K562 (cell line): ENCODE data around the gene PRKAA1. TPM values are rescaled to one million over a fixed set of nuclear protein-coding genes. Genes with fewer than 3 reads are reported as not detected.

Source experiments
- ATAC-seq: fragments of 200-7000 bp; cut with Tn5 transposase; 3 replicates; pipeline ENCODE4 v1.9.1; 2020; ENCODE audit warnings: moderate library complexity
- BruUV-seq: library from RNA; stranded (reverse); fragments of 400-500 nt; replicated peaks from 2 replicates; lab custom pipeline; 2021; lab: Mats Ljungman, UMichigan
- CTCF ChIA-PET: fragments of 300-600 bp; formaldehyde crosslinking; extraction: SDS; loops from one replicate; lab custom pipeline; 2021; ENCODE audit warnings: low intra/inter-chr PET ratio; lab: Yijun Ruan, JAX
- POLR2A ChIA-PET: fragments of 300-600, 350-650 bp; sonication (Branson Sonifier 250); formaldehyde crosslinking; extraction: SDS; loops from one replicate; lab custom pipeline; 2021; ENCODE audit warnings: antibody characterized with exemption, inconsistent platforms; lab: Yijun Ruan, JAX
- DNase-seq, 4 experiments: peaks; one replicate each; pipeline versions ENCODE4 v3.0.0 to v3.0.0-alpha.2; 2011 to 2018; ENCODE audit warnings: low spot score in 3 of 4, mixed read lengths in 3 of 4; ENCODE audit errors: extremely low read depth in 1 of 4
- FAIRE-seq: peaks from 2 replicates; lab custom pipeline; 2011; peaks lifted over from hg19 to GRCh38; lab: Jason Lieb, UNC
- H2AFZ ChIP-seq: 2 replicates; pipeline ENCODE4 v1.6.0; 2011; ENCODE audit warnings: low read depth, low read length, control low read depth, inconsistent platforms
- H3K27ac ChIP-seq: fragments of 200-600 bp; 3 replicates; pipeline ENCODE4 v1.8.0; 2011; ENCODE audit warnings: low read depth, mild to moderate bottlenecking, control low read depth, inconsistent platforms, low read length, moderate library complexity, mixed read lengths; ENCODE audit errors: extremely low read depth
- H3K27me3 ChIP-seq, 2 experiments: fragments of 300-600 bp in 1 of 2; 2 replicates in 1 of 2; 3 replicates in 1 of 2; pipeline versions ENCODE4 v1.6.0 to v1.8.0; 2011; ENCODE audit warnings: inconsistent platforms in 2 of 2, low read length in 2 of 2, mild to moderate bottlenecking in 1 of 2, mixed read lengths in 1 of 2, moderate library complexity in 1 of 2; ENCODE audit not compliant: control insufficient read depth in 2 of 2, insufficient read depth in 2 of 2
- H3K36me3 ChIP-seq: fragments of 300-600 bp; 3 replicates; pipeline ENCODE4 v1.8.0; 2011; ENCODE audit warnings: mild to moderate bottlenecking, low read length, inconsistent platforms; ENCODE audit not compliant: control insufficient read depth, insufficient read depth
- H3K4me1 ChIP-seq, 2 experiments: fragments of 200-600 bp in 1 of 2; replicated peaks in 1 of 2; 2 replicates in 1 of 2; 3 replicates in 1 of 2; pipeline versions ENCODE4 v1.5.1 to v1.8.0; 2011; ENCODE audit warnings: inconsistent platforms in 2 of 2, low read length in 2 of 2, mild to moderate bottlenecking in 1 of 2, mixed read lengths in 1 of 2, moderate library complexity in 1 of 2; ENCODE audit not compliant: control insufficient read depth in 2 of 2, insufficient read depth in 2 of 2
- H3K4me2 ChIP-seq: 2 replicates; pipeline ENCODE4 v1.6.1; 2011; ENCODE audit warnings: low read length, control low read depth, inconsistent platforms, mixed read lengths; ENCODE audit not compliant: insufficient read depth
- H3K4me3 ChIP-seq: fragments of 200-600 bp; sonication (generic), shearing (Covaris generic); 2 replicates; pipeline ENCODE4 v1.5.1; 2016; ENCODE audit warnings: control low read depth, inconsistent platforms
- H3K79me2 ChIP-seq: fragments of 200-600 bp; 3 replicates; pipeline ENCODE4 v1.8.0; 2011; ENCODE audit warnings: low read length, inconsistent platforms; ENCODE audit not compliant: control insufficient read depth, insufficient read depth
- H3K9ac ChIP-seq, 2 experiments: 2 replicates each; pipeline versions ENCODE4 v1.6.0 to v1.6.1; 2011; ENCODE audit warnings: low read depth in 2 of 2, low read length in 2 of 2, control low read depth in 1 of 2, inconsistent platforms in 1 of 2, mild to moderate bottlenecking in 1 of 2, mixed read lengths in 1 of 2; ENCODE audit not compliant: insufficient read depth in 1 of 2
- H3K9me1 ChIP-seq: one replicate; pipeline ENCODE4 v1.6.0; 2011; ENCODE audit warnings: inconsistent platforms, mild to moderate bottlenecking, low read length, moderate library complexity; ENCODE audit not compliant: control insufficient read depth, insufficient read depth
- H3K9me3 ChIP-seq: replicated peaks from 2 replicates; pipeline ENCODE4 v1.5.1; 2011; ENCODE audit warnings: low read depth, low read length, inconsistent platforms; ENCODE audit not compliant: control insufficient read depth, insufficient read depth
- H4K20me1 ChIP-seq: replicated peaks from 2 replicates; pipeline ENCODE4 v1.6.1; 2011; ENCODE audit warnings: low read length, inconsistent platforms, mixed read lengths; ENCODE audit not compliant: control insufficient read depth, insufficient read depth
- ATF1 ChIP-seq, 2 experiments: fragments of 450-650 bp in 1 of 2; IDR thresholded peaks; 2 replicates each; pipeline ENCODE4 v1.6.1; 2016; ENCODE audit warnings: missing compliant biosample characterization in 1 of 2, missing genetic modification characterization in 1 of 2
- COPS2 ChIP-seq: fragments of 450-650 bp; conservative IDR thresholded peaks from 2 replicates; pipeline ENCODE4 v1.6.1; 2016; ENCODE audit warnings: mild to moderate bottlenecking, moderate library complexity
- ELF2 ChIP-seq: fragments of 250-450 bp; sonication (Bioruptor Pico); IDR thresholded peaks from 2 replicates; pipeline ENCODE4 v1.5.0; 2021; ENCODE audit warnings: mild to moderate bottlenecking
- ERF ChIP-seq: fragments of 450-650 bp; formaldehyde crosslinking; IDR thresholded peaks from 2 replicates; pipeline ENCODE4 v1.4.0; 2020; ENCODE audit warnings: mild to moderate bottlenecking, mixed read lengths
- FIP1L1 ChIP-seq: fragments of 200-400 bp; formaldehyde crosslinking; IDR thresholded peaks from 2 replicates; pipeline ENCODE4 v1.6.1; 2018; ENCODE audit warnings: mild to moderate bottlenecking, low read depth, low read length; ENCODE audit not compliant: poor library complexity, severe bottlenecking
- ILF3 ChIP-seq: fragments of 450-650 bp; IDR thresholded peaks from 2 replicates; pipeline ENCODE4 v1.6.1; 2018; ENCODE audit warnings: antibody characterized with exemption, mild to moderate bottlenecking, moderate library complexity, borderline replicate concordance
- JUNB ChIP-seq: fragments of 450-650 bp; formaldehyde crosslinking; conservative IDR thresholded peaks from 2 replicates; pipeline ENCODE4 v1.4.0; 2020; ENCODE audit warnings: mild to moderate bottlenecking
- KHSRP ChIP-seq: fragments of 450-650 bp; IDR thresholded peaks from 2 replicates; pipeline ENCODE4 v1.6.1; 2017
- LCOR ChIP-seq: sonication (generic); formaldehyde crosslinking; IDR thresholded peaks from 2 replicates; pipeline ENCODE4 v1.8.0; 2022; ENCODE audit warnings: mild to moderate bottlenecking, missing genetic modification reagents
- MAZ ChIP-seq, 2 experiments: fragments of 450-650 bp in 1 of 2; sonication (generic) in 1 of 2; formaldehyde crosslinking; IDR thresholded peaks in 1 of 2; conservative IDR thresholded peaks in 1 of 2; 2 replicates each; pipeline versions ENCODE4 v1.4.0 to v1.5.0; 2020; ENCODE audit warnings: mild to moderate bottlenecking in 1 of 2, missing genetic modification reagents in 1 of 2
- PML ChIP-seq: IDR thresholded peaks from 2 replicates; pipeline ENCODE4 v1.6.1; 2012; ENCODE audit warnings: low read length, inconsistent platforms
- POLR2A ChIP-seq: fragments of 450-650 bp; conservative IDR thresholded peaks from 2 replicates; pipeline ENCODE4 v1.6.1; 2016
- POLR2G ChIP-seq: fragments of 200-400 bp; formaldehyde crosslinking; IDR thresholded peaks from 2 replicates; pipeline ENCODE4 v1.6.1; 2017; ENCODE audit warnings: low read depth, mild to moderate bottlenecking, antibody characterized with exemption, low read length, moderate library complexity
- RBFOX2 ChIP-seq: fragments of 200-400 bp; formaldehyde crosslinking; IDR thresholded peaks from 2 replicates; pipeline ENCODE4 v1.6.1; 2017; ENCODE audit warnings: low read depth, mild to moderate bottlenecking, low read length, moderate library complexity
- RUNX1 ChIP-seq: sonication (generic); IDR thresholded peaks from 2 replicates; pipeline ENCODE4 v1.6.1; 2016; ENCODE audit warnings: antibody characterized with exemption, low read depth
- ZNF217 ChIP-seq: sonication (generic); formaldehyde crosslinking; IDR thresholded peaks from 2 replicates; pipeline ENCODE4 v1.8.0; 2022; ENCODE audit warnings: mild to moderate bottlenecking, missing genetic modification reagents
- ZNF77 ChIP-seq: fragments of 250-450 bp; sonication (Bioruptor Pico); IDR thresholded peaks from 2 replicates; pipeline ENCODE4 v1.5.0; 2020
- ZNF785 ChIP-seq: fragments of 250-450 bp; sonication (Bioruptor Pico); IDR thresholded peaks from 2 replicates; pipeline ENCODE4 v1.4.0; 2020; ENCODE audit warnings: mild to moderate bottlenecking
- WGBS: fragments of 100-300 bp; shearing (Covaris generic); methylation state at CpG from one replicate; pipeline ENCODE4 v1.1.6; 2016; ENCODE audit warnings: low coverage, mixed read lengths; ENCODE audit not compliant: insufficient coverage; ENCODE audit errors: missing lambda C conversion rate; 5-methylcytosine and 5-hydroxymethylcytosine counted together
- in situ Hi-C: fragments of 300-500 bp; cut with MboI; formaldehyde crosslinking; loops from 4 replicates; pipeline ENCODE4 v1.15.0; 2018; ENCODE audit warnings: inconsistent platforms, mixed read lengths
- intact Hi-C: fragments of 100-400 bp; cut with micrococcal nuclease; formaldehyde crosslinking; loops from 2 replicates; pipeline ENCODE4 v1.14.2; 2022
- polyA plus RNA-seq, 8 experiments: library from polyadenylated mRNA; depleted of rRNA in 4 of 8; stranded (reverse) in 5 of 8; unstranded in 3 of 8; fragments of >200 nt; fragmentation: Nextera tagmentation in 2 of 8; fragmentation: Illumina TruSeq in 1 of 8; extraction: Ambion mirVana in 2 of 8; extraction: Trizol in 1 of 8; gene quantifications; 2 replicates each; pipeline versions ENCODE4 v1.2.1 to v1.2.3, GENCODE V29; 2011 to 2014; ENCODE audit warnings: inconsistent platforms in 1 of 8, missing spikeins in 1 of 8
- total RNA-seq, 7 experiments: library from RNA; depleted of rRNA in 6 of 7; stranded (reverse); fragments of >200 nt in 6 of 7; fragmentation: Illumina TruSeq in 2 of 7; extraction: Trizol in 2 of 7; gene quantifications; 2 replicates each; pipeline versions ENCODE4 v1.2.1 to v1.2.3, GENCODE V29; 2011 to 2021; ENCODE audit warnings: low replicate concordance in 1 of 7
- TF ChIP-seq, protein P1 (sequence below): fragments of 250-450 bp; sonication (Bioruptor Pico); IDR thresholded peaks from 2 replicates; pipeline ENCODE4 v1.5.1; 2021; ENCODE audit warnings: mild to moderate bottlenecking
- TF ChIP-seq, protein P2 (sequence below): sonication (generic); formaldehyde crosslinking; IDR thresholded peaks from 2 replicates; pipeline ENCODE4 v1.8.0; 2022; ENCODE audit warnings: mild to moderate bottlenecking, missing genetic modification reagents

PRKAA1 gene
- total and polyA plus RNA-seq, 9 of the 15 experiments (the other 6 are each of a cell fraction or from before 2014, with no cell fraction given), result 24.5 to 84.0 (median 51.4) TPM

DNA sequence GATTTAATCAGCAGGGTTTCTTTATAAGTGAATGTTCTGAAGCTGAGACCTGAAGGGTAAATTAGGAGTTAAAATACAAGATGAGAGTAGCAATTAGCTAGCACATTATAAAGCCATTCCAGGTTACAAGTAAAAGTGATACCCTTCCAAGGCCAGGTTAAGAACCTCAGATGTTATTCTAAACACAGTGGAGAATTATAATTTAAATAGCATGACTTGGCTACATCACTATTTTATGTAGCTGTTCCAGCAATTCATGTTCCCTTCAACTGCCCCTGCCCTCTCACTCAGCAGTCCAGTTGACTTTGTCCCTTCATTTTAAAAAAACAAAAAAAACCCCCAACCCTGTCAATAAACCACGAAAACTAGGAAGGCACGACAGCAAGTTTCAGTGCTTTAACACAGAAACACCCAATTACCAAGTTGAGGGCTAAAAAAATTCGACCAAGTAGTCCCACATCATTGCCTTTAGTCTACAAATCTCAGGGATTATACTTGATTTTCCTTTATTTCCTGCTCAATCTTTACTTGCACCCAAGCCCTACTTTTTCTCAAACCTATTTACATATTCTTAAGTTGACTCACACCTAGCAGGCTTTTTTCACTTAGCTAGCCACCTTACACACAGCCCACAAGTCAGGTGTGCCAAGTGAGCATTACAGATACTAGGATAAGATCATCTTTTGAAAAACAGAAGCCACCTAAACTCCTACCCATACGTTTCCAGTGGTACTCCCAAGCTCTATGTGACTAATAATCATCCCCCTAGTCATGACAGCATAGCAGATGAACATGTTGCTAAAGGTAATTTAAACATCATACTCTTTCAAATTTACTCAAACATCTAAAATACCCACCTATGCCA lies 33.4 kb upstream of the PRKAA1 start:
- Histone ChIP-seq H3K9me1 (peaks cover 5% of the 10 kb centered on the region), H3K4me1 (peaks cover 6 to 27% of the 10 kb centered on the region in 2 experiments; a peak in 4 of 5 replicates), H3K27me3 (no peaks in the 10 kb centered on the region), H3K36me3 (peaks cover 82% of the 10 kb centered on the region), H3K4me3 (peak overlapping the region; percentile 8; the same call in 1 of the 2 replicates), H3K4me2 (peak overlapping the region; percentile 99), H4K20me1 (peaks cover 68% of the 10 kb centered on the region), H3K9ac (peak overlapping the region in 1 of 2 experiments; percentile 99; a peak in 2 of 4 replicates), H3K27ac (peak overlapping the region; percentile 30; the same call in 2 of the 3 replicates), H3K9me3 (no peaks in the 10 kb centered on the region), H2AFZ (no peak overlapping the region), H3K79me2 (peaks cover 79% of the 10 kb centered on the region)
- FAIRE-seq, result no peak
- no TSS peak for BruUV-seq
- in situ Hi-C loops (no loop called here), intact Hi-C loops (loop anchor here (10.0 kb wide), 1 partner anchor 1407 kb away; the partner anchor contains the start of gene DAB2)
- no peak for ATAC-seq
- 54% methylated on average over 4 of the region's 4 CpGs for WGBS
- ChIA-PET POLR2A (interaction anchor here (0.9 to 13.0 kb wide), 10 partner anchors 8 to 68 kb away, joined by 4 to 125 read pairs (median 12); partner anchors contain the start of gene CARD6), CTCF (no interaction called here)
- no peak for DNase-seq
- no peak for TF ChIP-seq ATF1 (CRISPR knock-in tag; IDR thresholded peaks at IDR 0.05)
- no peak for TF ChIP-seq ATF1 (tag; IDR thresholded peaks at IDR 0.05)
- TF ChIP-seq KHSRP, result peak; percentile 14; the same call in 1 of the 2 replicates
- no peak for TF ChIP-seq ZNF217 (CRISPR knock-in tag)
- 0 out of 2 replicates have a peak, but pooled peaks have one; percentile 37 for TF ChIP-seq LCOR (CRISPR knock-in tag)
- TF ChIP-seq PML, result peak; percentile 25; the same call in 1 of the 2 replicates
- TF ChIP-seq POLR2A, result peak; percentile 43
- peak; percentile 52 for TF ChIP-seq POLR2G
- peak; percentile 40 for TF ChIP-seq FIP1L1
- TF ChIP-seq JUNB (CRISPR knock-in tag), result no peak
- peak; percentile 51 for TF ChIP-seq ILF3
- TF ChIP-seq ERF (CRISPR knock-in tag), result no peak
- TF ChIP-seq MAZ (CRISPR knock-in tag; conservative IDR thresholded peaks at IDR 0.05 in 1 of 2, IDR thresholded peaks at IDR 0.05 in 1 of 2), result 0 out of 4 replicates have a peak, but pooled peaks have one; percentile 19 to 24
- no peak for TF ChIP-seq COPS2
- TF ChIP-seq RUNX1, result no peak
- TF ChIP-seq, protein P1, sequence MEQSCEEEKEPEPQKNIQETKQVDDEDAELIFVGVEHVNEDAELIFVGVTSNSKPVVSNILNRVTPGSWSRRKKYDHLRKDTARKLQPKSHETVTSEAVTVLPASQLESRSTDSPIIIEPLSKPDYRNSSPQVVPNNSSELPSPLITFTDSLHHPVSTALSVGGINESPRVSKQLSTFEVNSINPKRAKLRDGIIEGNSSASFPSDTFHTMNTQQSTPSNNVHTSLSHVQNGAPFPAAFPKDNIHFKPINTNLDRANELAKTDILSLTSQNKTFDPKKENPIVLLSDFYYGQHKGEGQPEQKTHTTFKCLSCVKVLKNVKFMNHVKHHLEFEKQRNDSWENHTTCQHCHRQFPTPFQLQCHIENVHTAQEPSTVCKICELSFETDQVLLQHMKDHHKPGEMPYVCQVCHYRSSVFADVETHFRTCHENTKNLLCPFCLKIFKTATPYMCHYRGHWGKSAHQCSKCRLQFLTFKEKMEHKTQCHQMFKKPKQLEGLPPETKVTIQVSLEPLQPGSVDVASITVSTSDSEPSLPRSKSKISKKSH, result 0 out of 2 replicates have a peak, but pooled peaks have one; percentile 31
- TF ChIP-seq, protein P2, sequence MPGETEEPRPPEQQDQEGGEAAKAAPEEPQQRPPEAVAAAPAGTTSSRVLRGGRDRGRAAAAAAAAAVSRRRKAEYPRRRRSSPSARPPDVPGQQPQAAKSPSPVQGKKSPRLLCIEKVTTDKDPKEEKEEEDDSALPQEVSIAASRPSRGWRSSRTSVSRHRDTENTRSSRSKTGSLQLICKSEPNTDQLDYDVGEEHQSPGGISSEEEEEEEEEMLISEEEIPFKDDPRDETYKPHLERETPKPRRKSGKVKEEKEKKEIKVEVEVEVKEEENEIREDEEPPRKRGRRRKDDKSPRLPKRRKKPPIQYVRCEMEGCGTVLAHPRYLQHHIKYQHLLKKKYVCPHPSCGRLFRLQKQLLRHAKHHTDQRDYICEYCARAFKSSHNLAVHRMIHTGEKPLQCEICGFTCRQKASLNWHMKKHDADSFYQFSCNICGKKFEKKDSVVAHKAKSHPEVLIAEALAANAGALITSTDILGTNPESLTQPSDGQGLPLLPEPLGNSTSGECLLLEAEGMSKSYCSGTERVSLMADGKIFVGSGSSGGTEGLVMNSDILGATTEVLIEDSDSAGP (CRISPR knock-in tag), result no peak
- peak; percentile 76 for TF ChIP-seq RBFOX2
- 0 out of 2 replicates have a peak, but pooled peaks have one; percentile 43 for TF ChIP-seq ELF2
- 0 out of 2 replicates have a peak, but pooled peaks have one; percentile 13 for TF ChIP-seq ZNF77 (CRISPR knock-in tag)
- no peak for TF ChIP-seq ZNF785 (CRISPR knock-in tag)
